GM18508 (cell line): ENCODE data around the gene CHRNA7.

Source experiments
- ATAC-seq: cut with Tn5 transposase; IDR thresholded peaks from one replicate; pipeline ENCODE4 v1.9.1; 2021; ENCODE audit warnings: moderate number of reproducible peaks; ENCODE audit not compliant: insufficient read depth, unreplicated experiment

The CHRNA7 gene

GRCh38 chr15:32029862-32030781, at the start of gene CHRNA7:
Gene CHRNA7 (plus strand): TSS chr15:32030515. CDS start chr15:32030595, 80 bp downstream.
- no peak for ATAC-seq

- no peak for ATAC-seq
These were observed 44.7 kb upstream of the CHRNA7 start for GRCh38 chr15:31985607-31986006.

GRCh38 chr15:31993062-31993461, 37.3 kb upstream of the CHRNA7 start:
- no peak for ATAC-seq

GRCh38 chr15:31997711-31998110, 32.6 kb upstream of the CHRNA7 start:
- no peak for ATAC-seq

GRCh38 chr15:32003558-32003957, 26.8 kb upstream of the CHRNA7 start:
- ATAC-seq = no peak

- ATAC-seq = no peak
These were observed 26.1 kb upstream of the CHRNA7 start for GRCh38 chr15:32004249-32004648.

GRCh38 chr15:32007355-32007960, 22.9 kb upstream of the CHRNA7 start:
- ATAC-seq = no peak

GRCh38 chr15:32014953-32015352, 15.4 kb upstream of the CHRNA7 start:
- no peak for ATAC-seq

- no peak for ATAC-seq
These were observed 10.2 kb upstream of the CHRNA7 start for GRCh38 chr15:32020156-32020555.

GRCh38 chr15:32028921-32029320, 1.4 kb upstream of the CHRNA7 start:
- no peak for ATAC-seq

- ATAC-seq = no peak
These were observed 880 bp upstream of the CHRNA7 start for GRCh38 chr15:32029409-32029861.

GRCh38 chr15:32030795-32031194, 480 bp downstream of the CHRNA7 start:
- no peak for ATAC-seq

GRCh38 chr15:32033186-32033890, 3.0 kb downstream of the CHRNA7 start:
- no peak for ATAC-seq

- ATAC-seq = no peak
These were observed 3.8 kb downstream of the CHRNA7 start for GRCh38 chr15:32034106-32034505.

- ATAC-seq = no peak
These were observed 5.0 kb downstream of the CHRNA7 start for GRCh38 chr15:32035285-32035684.

- no peak for ATAC-seq
These were observed 6.7 kb downstream of the CHRNA7 start for GRCh38 chr15:32036971-32037370.

GRCh38 chr15:32041294-32041693, 11.0 kb downstream of the CHRNA7 start:
- no peak for ATAC-seq

GRCh38 chr15:32042269-32042972, 12.1 kb downstream of the CHRNA7 start:
- ATAC-seq = no peak

- no peak for ATAC-seq
These were observed 23.4 kb downstream of the CHRNA7 start for GRCh38 chr15:32053719-32054118.

- no peak for ATAC-seq
These were observed 27.6 kb downstream of the CHRNA7 start for GRCh38 chr15:32057876-32058425.
